ENCODE results near the gene TNFAIP8L1. TPM values are rescaled to one million over a fixed set of nuclear protein-coding genes. Genes with fewer than 3 reads are reported as not detected.
A peak's percentile ranks its signal among the peaks of the same experiment; 100 is the strongest.

Gene TNFAIP8L1
- total and polyA plus RNA-seq, 12 donors = 2.5 to 13.4 (median 6.1) TPM

DNA sequence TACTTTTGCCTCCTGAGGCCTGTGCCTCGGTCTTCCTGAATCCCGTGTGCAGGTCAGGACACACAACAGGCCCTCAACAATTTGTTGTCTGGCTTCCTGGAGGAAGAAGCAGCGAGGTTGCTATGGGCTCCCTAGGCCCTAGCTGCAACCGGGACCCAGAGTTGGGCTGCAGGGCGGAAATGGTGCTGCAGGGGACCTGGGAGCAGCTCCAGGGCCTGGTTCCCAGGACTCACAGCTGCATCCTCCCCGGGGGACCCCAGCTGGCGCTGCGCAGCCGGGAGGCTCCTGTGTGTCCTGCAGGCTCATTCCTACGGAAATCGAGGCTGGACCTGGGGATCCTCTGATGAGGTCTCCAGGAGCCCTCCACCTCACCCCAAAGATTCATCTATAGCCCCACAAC lies 999 bp upstream of the TNFAIP8L1 start:
- H3K4me3 ChIP-seq = peak overlapping the region in 6 of 10 donors; percentile 45 to 89 (median 86)
- 37 to 55% methylated on average over 11 of the region's 11 CpGs for WGBS, 2 donors
- no peaks in the 10 kb centered on the region for H3K36me3 ChIP-seq
- TF ChIP-seq, protein P1, sequence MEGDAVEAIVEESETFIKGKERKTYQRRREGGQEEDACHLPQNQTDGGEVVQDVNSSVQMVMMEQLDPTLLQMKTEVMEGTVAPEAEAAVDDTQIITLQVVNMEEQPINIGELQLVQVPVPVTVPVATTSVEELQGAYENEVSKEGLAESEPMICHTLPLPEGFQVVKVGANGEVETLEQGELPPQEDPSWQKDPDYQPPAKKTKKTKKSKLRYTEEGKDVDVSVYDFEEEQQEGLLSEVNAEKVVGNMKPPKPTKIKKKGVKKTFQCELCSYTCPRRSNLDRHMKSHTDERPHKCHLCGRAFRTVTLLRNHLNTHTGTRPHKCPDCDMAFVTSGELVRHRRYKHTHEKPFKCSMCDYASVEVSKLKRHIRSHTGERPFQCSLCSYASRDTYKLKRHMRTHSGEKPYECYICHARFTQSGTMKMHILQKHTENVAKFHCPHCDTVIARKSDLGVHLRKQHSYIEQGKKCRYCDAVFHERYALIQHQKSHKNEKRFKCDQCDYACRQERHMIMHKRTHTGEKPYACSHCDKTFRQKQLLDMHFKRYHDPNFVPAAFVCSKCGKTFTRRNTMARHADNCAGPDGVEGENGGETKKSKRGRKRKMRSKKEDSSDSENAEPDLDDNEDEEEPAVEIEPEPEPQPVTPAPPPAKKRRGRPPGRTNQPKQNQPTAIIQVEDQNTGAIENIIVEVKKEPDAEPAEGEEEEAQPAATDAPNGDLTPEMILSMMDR (IDR thresholded peaks at IDR 0.05) = no peak
- ATAC-seq (peak in 7 of 8 donors; percentile 29 to 81 (median 52)), DNase-seq (peak; percentile 70 to 80)
- H3K27ac ChIP-seq = peak overlapping the region in 9 of 10 donors; percentile 70 to 92 (median 80)
- H3K9me3 ChIP-seq = no peaks in the 10 kb centered on the region
- H3K27me3 ChIP-seq = peaks cover 0 to 5% (median 0%) of the 10 kb centered on the region in 7 donors
- intact Hi-C loops (cut with DNase I) = loop anchor here in 8 of 10 donors (5.0 to 10.0 kb wide), 3 partner anchors 54 to 81 kb away; partner anchors contain the start of gene SEMA6B (in 6 of the 8)
- peaks cover 7 to 81% (median 61%) of the 10 kb centered on the region in 9 donors for H3K4me1 ChIP-seq

DNA sequence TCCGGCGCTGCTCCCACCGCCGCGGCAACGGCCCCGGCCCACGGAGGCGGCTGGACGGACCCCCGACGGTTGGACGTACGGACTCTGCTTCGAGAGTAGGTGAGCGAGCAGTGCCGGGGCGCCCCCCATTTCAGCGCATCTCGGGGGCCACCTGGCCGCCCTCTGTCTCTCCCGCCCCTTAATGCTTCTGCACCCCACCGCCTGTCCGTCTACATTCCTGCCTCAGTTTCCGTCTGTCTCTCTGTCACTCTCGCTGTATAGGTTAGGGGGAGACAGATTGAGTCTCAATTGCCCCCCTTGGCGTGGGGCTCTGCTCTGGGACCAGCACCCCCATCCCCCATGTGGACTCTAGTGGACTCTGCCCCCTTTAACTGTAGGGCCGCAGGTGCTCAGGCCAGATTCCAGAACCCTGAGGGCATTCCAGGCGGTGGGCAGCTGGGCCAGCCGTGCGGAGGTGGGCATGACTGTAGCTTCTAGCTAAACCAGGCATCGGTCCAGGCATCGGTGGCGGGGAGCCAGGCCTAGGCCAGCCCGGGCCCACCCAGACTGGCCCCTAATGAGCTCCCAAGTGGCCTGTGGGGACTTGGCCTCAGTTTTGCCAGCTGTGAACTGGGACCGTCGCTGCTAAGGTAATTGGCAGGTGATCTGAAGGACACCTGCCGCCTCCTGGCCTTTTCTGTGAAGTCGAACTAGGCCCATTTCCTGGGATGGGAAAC lies 373 bp downstream of the TNFAIP8L1 start:
- Histone ChIP-seq H3K27ac (peak overlapping the region; percentile 18 to 91 (median 85)), H3K4me3 (peak overlapping the region; percentile 49 to 89 (median 81)), H3K9me3 (no peaks in the 10 kb centered on the region), H3K36me3 (no peaks in the 10 kb centered on the region), H3K4me1 (peaks cover 7 to 67% (median 58%) of the 10 kb centered on the region in 9 donors), H3K27me3 (peaks cover 0 to 5% (median 0%) of the 10 kb centered on the region in 7 donors)
- ATAC-seq (peak in 1 of 8 donors; percentile 7), DNase-seq (peak; percentile 37 to 57)
- WGBS, 2 donors = 11 to 14% methylated on average over 37 to 39 of the region's 39 CpGs
- TF ChIP-seq, protein P1 (IDR thresholded peaks at IDR 0.05) = no peak
- intact Hi-C loops (cut with DNase I) = loop anchor here in 8 of 10 donors (5.0 to 10.0 kb wide), 3 partner anchors 55 to 82 kb away; partner anchors contain the start of gene SEMA6B (in 6 of the 8)

DNA sequence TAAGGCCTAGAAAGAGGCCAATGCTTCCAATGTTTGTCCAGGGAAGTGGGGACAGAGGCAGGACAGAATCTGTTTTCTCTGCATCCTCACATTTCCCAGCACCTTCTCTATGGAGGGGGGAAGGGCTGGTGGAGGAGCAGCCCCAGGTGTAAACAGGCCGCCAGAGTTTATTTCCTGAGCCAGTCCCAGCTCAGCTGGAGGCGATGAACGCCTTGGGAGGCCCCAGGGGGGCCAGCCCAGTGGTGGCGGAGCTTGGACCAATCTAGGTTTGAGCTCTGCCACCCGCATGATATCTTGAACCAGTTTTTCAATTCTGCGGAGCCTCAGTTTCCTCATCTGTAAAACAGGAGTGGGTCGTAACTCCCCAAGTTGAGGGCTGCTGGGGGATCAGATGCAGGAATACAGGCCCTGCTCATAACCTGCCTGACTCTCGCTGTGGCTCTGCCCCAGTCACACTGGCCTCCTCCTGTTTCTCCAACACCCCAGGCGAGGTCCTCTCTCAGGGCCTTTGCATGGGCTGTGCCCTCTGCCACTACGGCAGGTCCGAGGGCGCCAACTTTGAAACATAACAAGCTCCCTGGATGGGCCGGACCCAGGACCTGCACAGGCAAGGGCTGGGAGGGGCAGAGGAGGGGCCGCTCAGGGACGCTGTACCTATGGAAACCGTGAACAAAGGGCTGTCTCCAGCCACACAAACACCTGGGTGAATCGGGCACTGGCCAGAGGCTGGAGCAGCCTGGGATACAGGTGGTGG lies 1.1 kb downstream of the TNFAIP8L1 start:
- Histone ChIP-seq H3K36me3 (no peaks in the 10 kb centered on the region), H3K4me3 (peak overlapping the region; percentile 49 to 89 (median 81)), H3K27ac (peak overlapping the region; percentile 18 to 91 (median 85)), H3K9me3 (no peaks in the 10 kb centered on the region), H3K27me3 (peaks cover 0 to 4% (median 0%) of the 10 kb centered on the region in 7 donors), H3K4me1 (peaks cover 7 to 65% (median 54%) of the 10 kb centered on the region in 9 donors)
- DNase-seq = no peak
- TF ChIP-seq, protein P1 (IDR thresholded peaks at IDR 0.05) = no peak
- ATAC-seq = no peak
- intact Hi-C loops (cut with DNase I) = no loop called here
- 57 to 79% methylated on average over 17 of the region's 17 CpGs for WGBS, 2 donors

DNA sequence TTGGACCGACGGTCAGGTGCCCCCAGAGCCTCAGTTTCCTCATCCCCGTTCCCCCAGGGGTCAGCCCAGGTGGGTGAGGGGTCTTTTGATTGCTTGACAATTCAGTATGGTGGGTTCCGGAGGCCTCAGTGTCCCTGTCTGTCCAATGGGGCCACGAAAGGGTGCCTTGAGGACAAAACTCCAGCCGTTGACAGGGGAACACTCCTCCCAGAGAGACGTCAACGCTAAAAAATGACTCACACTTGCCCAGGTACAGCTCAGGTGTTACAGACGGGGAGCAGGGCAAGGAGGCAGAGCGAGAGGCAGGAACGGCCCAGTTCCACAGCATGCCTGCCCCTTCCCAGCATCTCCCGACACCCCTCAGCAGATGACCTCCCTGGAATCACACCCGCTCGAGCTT lies 1.8 kb downstream of the TNFAIP8L1 start:
- 76 to 82% methylated on average over 14 of the region's 14 CpGs for WGBS, 2 donors
- TF ChIP-seq, protein P1 (IDR thresholded peaks at IDR 0.05) = no peak
- Histone ChIP-seq H3K4me1 (peaks cover 3 to 59% (median 50%) of the 10 kb centered on the region in 9 donors), H3K27ac (peak overlapping the region in 6 of 10 donors; percentile 84 to 91 (median 87)), H3K36me3 (peaks cover 0 to 5% (median 0%) of the 10 kb centered on the region in 9 donors), H3K4me3 (peak overlapping the region in 9 of 10 donors; percentile 49 to 89 (median 82)), H3K9me3 (no peaks in the 10 kb centered on the region), H3K27me3 (no peaks in the 10 kb centered on the region)
- intact Hi-C loops (cut with DNase I) = no loop called here
- ATAC-seq (no peak), DNase-seq (no peak)

All from heart right ventricle (tissue), 16 donors.